GM18526 (cell line): ENCODE measurements around the gene PPM1M.

Experiments used
- POLR2A ChIP-seq: IDR thresholded peaks from 3 replicates; pipeline ENCODE4 v1.6.1; 2011; ENCODE audit not compliant: insufficient read length; ENCODE audit errors: extremely low read depth

PPM1M gene

GRCh38 chr3:52246264-52246620, 683 bp downstream of the PPM1M start:
- no peak for TF ChIP-seq POLR2A

GRCh38 chr3:52246728-52247408, 1.3 kb downstream of the PPM1M start:
- TF ChIP-seq POLR2A, result no peak

- no peak for TF ChIP-seq POLR2A
Observed at GRCh38 chr3:52247409-52248164, 2.0 kb downstream of the PPM1M start.

GRCh38 chr3:52248165-52248541, 2.6 kb downstream of the PPM1M start:
- TF ChIP-seq POLR2A, result no peak

GRCh38 chr3:52248816-52249547, 3.4 kb downstream of the PPM1M start:
- TF ChIP-seq POLR2A, result no peak

- TF ChIP-seq POLR2A, result no peak
Observed at GRCh38 chr3:52249683-52250082, 4.1 kb downstream of the PPM1M start.

GRCh38 chr3:52250122-52250521, 4.6 kb downstream of the PPM1M start:
- TF ChIP-seq POLR2A, result no peak

- peak; percentile 21 for TF ChIP-seq POLR2A
Observed at GRCh38 chr3:52253314-52254304, 8.1 kb downstream of the PPM1M start.

GRCh38 chr3:52254608-52255007, 9.0 kb downstream of the PPM1M start:
- TF ChIP-seq POLR2A, result no peak

- TF ChIP-seq POLR2A, result no peak
Observed at GRCh38 chr3:52256159-52256558, 10.6 kb downstream of the PPM1M start.

GRCh38 chr3:52256622-52257021, 11.1 kb downstream of the PPM1M start:
- TF ChIP-seq POLR2A, result no peak

- no peak for TF ChIP-seq POLR2A
Observed at GRCh38 chr3:52257911-52258310, 12.4 kb downstream of the PPM1M start.

GRCh38 chr3:52259035-52259434, 13.5 kb downstream of the PPM1M start:
- no peak for TF ChIP-seq POLR2A

- TF ChIP-seq POLR2A, result no peak
Observed at GRCh38 chr3:52259448-52259847, 13.9 kb downstream of the PPM1M start.

- TF ChIP-seq POLR2A, result no peak
Observed at GRCh38 chr3:52262447-52262846, 16.9 kb downstream of the PPM1M start.
